Effector memory CD4-positive, alpha-beta T cell (primary cell): ENCODE results near the gene ASCC3.
"Not testable (repeated sequence)": the region's sequence is repeated elsewhere in the genome, so short reads cannot be mapped to it uniquely, and the experiment has no call there.

Experiments used
- DNase-seq, 3 donors: peaks; one replicate each; pipeline ENCODE4 v3.0.0-alpha.2; 2020
- H3K27ac ChIP-seq: 2 replicates; pipeline ENCODE4 v1.7.0; 2013; ENCODE audit warnings: mild to moderate bottlenecking, low read length, moderate library complexity; ENCODE audit not compliant: insufficient read depth, poor library complexity, severe bottlenecking
- H3K27me3 ChIP-seq: replicated peaks from 2 replicates; pipeline ENCODE4 v1.7.0; 2013; ENCODE audit warnings: mild to moderate bottlenecking, low read length; ENCODE audit not compliant: insufficient read depth, control insufficient read depth, poor library complexity, severe bottlenecking
- H3K36me3 ChIP-seq: 2 replicates; pipeline ENCODE4 v1.7.0; 2013; ENCODE audit warnings: mild to moderate bottlenecking, low read length, moderate library complexity; ENCODE audit not compliant: control insufficient read depth, insufficient read depth
- H3K4me1 ChIP-seq: 2 replicates; pipeline ENCODE4 v1.7.0; 2013; ENCODE audit warnings: low read length, mild to moderate bottlenecking; ENCODE audit not compliant: control insufficient read depth, insufficient read depth, poor library complexity, severe bottlenecking
- H3K4me3 ChIP-seq: 2 replicates; pipeline ENCODE4 v1.7.0; 2013; ENCODE audit warnings: low read length, low read depth, mild to moderate bottlenecking; ENCODE audit not compliant: insufficient read depth, poor library complexity, severe bottlenecking
- H3K9me3 ChIP-seq: 2 replicates; pipeline ENCODE4 v1.7.0; 2013; ENCODE audit warnings: mild to moderate bottlenecking, low read length, moderate library complexity; ENCODE audit not compliant: control insufficient read depth

The ASCC3 gene

GRCh38 chr6:100906325-100906724 lies 25.2 kb upstream of the ASCC3 start:
- Histone ChIP-seq H3K27me3 (no peaks in the 10 kb centered on the region), H3K36me3 (no peaks in the 10 kb centered on the region), H3K4me3 (no peak overlapping the region), H3K27ac (no peak overlapping the region), H3K9me3 (no peaks in the 10 kb centered on the region), H3K4me1 (no peaks in the 10 kb centered on the region)
- no peak for DNase-seq

- H3K4me1 ChIP-seq, result no peaks in the 10 kb centered on the region
- DNase-seq, result no peak
- no peaks in the 10 kb centered on the region for H3K27me3 ChIP-seq
- H3K27ac ChIP-seq, result no peak overlapping the region
- H3K4me3 ChIP-seq, result no peak overlapping the region
- H3K9me3 ChIP-seq, result no peaks in the 10 kb centered on the region
- no peaks in the 10 kb centered on the region for H3K36me3 ChIP-seq
Measured at GRCh38 chr6:100905067-100905466, 23.9 kb upstream of the ASCC3 start.

GRCh38 chr6:100904316-100904715 lies 23.2 kb upstream of the ASCC3 start:
- no peak for DNase-seq
- H3K36me3 ChIP-seq, result no peaks in the 10 kb centered on the region
- H3K4me3 ChIP-seq, result no peak overlapping the region

GRCh38 chr6:100901582-100901981 lies 20.5 kb upstream of the ASCC3 start:
- H3K27ac ChIP-seq, result no peak overlapping the region
- H3K4me3 ChIP-seq, result no peak overlapping the region
- no peaks in the 10 kb centered on the region for H3K4me1 ChIP-seq
- no peaks in the 10 kb centered on the region for H3K27me3 ChIP-seq
- no peak for DNase-seq
- H3K9me3 ChIP-seq, result no peaks in the 10 kb centered on the region
- H3K36me3 ChIP-seq, result no peaks in the 10 kb centered on the region

More at GRCh38 chr6:100904316-100904715, 23.2 kb upstream of the ASCC3 start:
- Histone ChIP-seq H3K27ac (no peak overlapping the region), H3K9me3 (no peaks in the 10 kb centered on the region), H3K27me3 (no peaks in the 10 kb centered on the region), H3K4me1 (no peaks in the 10 kb centered on the region)

GRCh38 chr6:100899202-100899601 lies 18.1 kb upstream of the ASCC3 start:
- Histone ChIP-seq H3K4me1 (no peaks in the 10 kb centered on the region), H3K4me3 (no peak overlapping the region), H3K36me3 (no peaks in the 10 kb centered on the region), H3K27ac (no peak overlapping the region), H3K9me3 (no peaks in the 10 kb centered on the region), H3K27me3 (no peaks in the 10 kb centered on the region)
- no peak for DNase-seq

GRCh38 chr6:100897671-100898070 lies 16.5 kb upstream of the ASCC3 start:
- Histone ChIP-seq H3K9me3 (no peaks in the 10 kb centered on the region), H3K27me3 (no peaks in the 10 kb centered on the region), H3K27ac (no peak overlapping the region), H3K4me3 (no peak overlapping the region), H3K36me3 (no peaks in the 10 kb centered on the region), H3K4me1 (no peaks in the 10 kb centered on the region)
- DNase-seq, result no peak

GRCh38 chr6:100893743-100894142 lies 12.6 kb upstream of the ASCC3 start:
- Histone ChIP-seq H3K27me3 (no peaks in the 10 kb centered on the region), H3K27ac (no peak overlapping the region), H3K36me3 (no peaks in the 10 kb centered on the region), H3K4me1 (no peaks in the 10 kb centered on the region), H3K4me3 (no peak overlapping the region), H3K9me3 (no peaks in the 10 kb centered on the region)
- no peak for DNase-seq

GRCh38 chr6:100892693-100893092 lies 11.6 kb upstream of the ASCC3 start:
- DNase-seq, result no peak
- no peaks in the 10 kb centered on the region for H3K9me3 ChIP-seq
- no peaks in the 10 kb centered on the region for H3K27me3 ChIP-seq
- H3K36me3 ChIP-seq, result no peaks in the 10 kb centered on the region
- no peak overlapping the region for H3K27ac ChIP-seq
- H3K4me1 ChIP-seq, result no peaks in the 10 kb centered on the region
- H3K4me3 ChIP-seq, result no peak overlapping the region

GRCh38 chr6:100892116-100892515 lies 11.0 kb upstream of the ASCC3 start:
- Histone ChIP-seq H3K27me3 (no peaks in the 10 kb centered on the region), H3K36me3 (no peaks in the 10 kb centered on the region), H3K4me1 (no peaks in the 10 kb centered on the region), H3K9me3 (no peaks in the 10 kb centered on the region), H3K27ac (no peak overlapping the region), H3K4me3 (no peak overlapping the region)
- DNase-seq, result no peak

- DNase-seq, result no peak
- Histone ChIP-seq H3K36me3 (no peaks in the 10 kb centered on the region), H3K4me1 (no peaks in the 10 kb centered on the region), H3K4me3 (no peak overlapping the region), H3K9me3 (no peaks in the 10 kb centered on the region), H3K27me3 (no peaks in the 10 kb centered on the region), H3K27ac (no peak overlapping the region)
Measured at GRCh38 chr6:100891079-100891478, 9.9 kb upstream of the ASCC3 start.

- not testable (repeated sequence) for H3K4me1 ChIP-seq, H3K27me3 ChIP-seq, H3K4me3 ChIP-seq, DNase-seq, H3K36me3 ChIP-seq, H3K9me3 ChIP-seq, H3K27ac ChIP-seq
Measured at GRCh38 chr6:100890646-100891045, 9.5 kb upstream of the ASCC3 start.
